Loucy (cell line): ENCODE results near the gene MMAB.
A peak's percentile ranks its signal among the peaks of the same experiment; 100 is the strongest.

Experiments used
- H2AFZ ChIP-seq: fragments of 200-600 bp; sonication (generic); 2 replicates; pipeline ENCODE4 v1.6.0; 2016; ENCODE audit warnings: antibody characterized with exemption, mild to moderate bottlenecking, low read length, moderate library complexity
- H3F3A ChIP-seq: fragments of 200-600 bp; 2 replicates; pipeline ENCODE4 v1.6.0; 2016; ENCODE audit warnings: antibody characterized with exemption, low read depth, mild to moderate bottlenecking
- H3K27me3 ChIP-seq: fragments of 200-600 bp; sonication (generic); 2 replicates; pipeline ENCODE4 v1.6.1; 2014; ENCODE audit warnings: low read length, mild to moderate bottlenecking; ENCODE audit not compliant: insufficient read depth, poor library complexity, severe bottlenecking
- H3K36me3 ChIP-seq: fragments of 200-600 bp; sonication (generic); 2 replicates; pipeline ENCODE4 v1.6.1; 2016; ENCODE audit warnings: low read length; ENCODE audit not compliant: insufficient read depth
- H3K4me1 ChIP-seq: fragments of 200-600 bp; sonication (generic); 2 replicates; pipeline ENCODE4 v1.5.1; 2014; ENCODE audit warnings: low read length, mild to moderate bottlenecking; ENCODE audit not compliant: insufficient read depth, poor library complexity, severe bottlenecking
- H3K4me2 ChIP-seq: fragments of 200-600 bp; sonication (generic); 2 replicates; pipeline ENCODE4 v1.6.0; 2014; ENCODE audit warnings: antibody characterized with exemption, low read length, low read depth, mild to moderate bottlenecking; ENCODE audit not compliant: poor library complexity, severe bottlenecking
- H3K4me3 ChIP-seq: fragments of 200-600 bp; sonication (generic); 2 replicates; pipeline ENCODE4 v1.5.1; 2014; ENCODE audit warnings: low read length, mild to moderate bottlenecking, mixed read lengths; ENCODE audit not compliant: poor library complexity, severe bottlenecking
- H3K79me2 ChIP-seq: fragments of 200-600 bp; sonication (generic); 2 replicates; pipeline ENCODE4 v1.6.1; 2014; ENCODE audit warnings: low read length; ENCODE audit not compliant: insufficient read depth
- H3K9ac ChIP-seq: fragments of 200-600 bp; sonication (generic); 2 replicates; pipeline ENCODE4 v1.6.0; 2014; ENCODE audit warnings: mild to moderate bottlenecking, low read depth, low read length, moderate library complexity; ENCODE audit not compliant: poor library complexity, severe bottlenecking
- H3K9me2 ChIP-seq: fragments of 200-600 bp; sonication (generic); replicated peaks from 2 replicates; pipeline ENCODE4 v1.6.1; 2016; ENCODE audit warnings: low read depth, low read length, mixed read lengths
- H3K9me3 ChIP-seq: fragments of 200-600 bp; sonication (generic); 2 replicates; pipeline ENCODE4 v1.6.1; 2014; ENCODE audit warnings: mild to moderate bottlenecking, antibody characterized with exemption, low read length, low read depth; ENCODE audit not compliant: insufficient read depth
- H4K20me1 ChIP-seq: fragments of 200-600 bp; sonication (generic); 2 replicates; pipeline ENCODE4 v1.6.0; 2014; ENCODE audit warnings: antibody characterized with exemption, low read length, mild to moderate bottlenecking; ENCODE audit not compliant: insufficient read depth, poor library complexity, severe bottlenecking
- EZH2phosphoT487 ChIP-seq: fragments of 200-600 bp; IDR thresholded peaks from 2 replicates; pipeline ENCODE4 v1.6.1; 2018; ENCODE audit warnings: antibody characterized with exemption, mild to moderate bottlenecking, moderate library complexity, borderline replicate concordance
- TF ChIP-seq, protein P1 (sequence below): fragments of 200-600 bp; sonication (generic); conservative IDR thresholded peaks from 2 replicates; pipeline ENCODE4 v1.5.1; 2014; ENCODE audit warnings: mild to moderate bottlenecking, antibody characterized with exemption, low read length

MMAB gene

DNA sequence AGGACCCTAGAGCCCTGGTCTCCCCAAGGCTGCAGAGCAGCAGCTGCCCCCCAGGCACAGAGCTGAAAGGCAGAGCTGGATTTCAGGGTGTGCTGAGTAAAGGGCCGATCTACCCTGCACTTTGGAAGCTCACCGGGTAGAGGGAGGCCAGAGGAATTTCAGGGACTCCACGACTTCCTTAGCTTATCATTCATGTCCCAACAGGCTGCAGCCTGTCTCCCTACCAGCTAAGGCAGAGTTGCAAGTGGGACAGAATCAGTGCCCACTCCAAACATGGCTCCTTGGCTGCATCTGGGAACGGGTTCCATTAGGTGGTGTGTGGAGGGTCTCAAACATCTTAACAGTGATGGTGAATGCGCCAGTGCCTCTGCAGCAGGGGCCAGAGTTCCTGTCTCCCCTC is 27.5 kb downstream of the MMAB start:
- H3K4me2 ChIP-seq = no peak overlapping the region
- no peaks in the 10 kb centered on the region for H4K20me1 ChIP-seq
- peaks cover 15% of the 10 kb centered on the region for H3K4me1 ChIP-seq
- H3F3A ChIP-seq = no peaks in the 10 kb centered on the region
- H3K9ac ChIP-seq = no peak overlapping the region
- TF ChIP-seq EZH2phosphoT487 = no peak
- TF ChIP-seq, protein P1, sequence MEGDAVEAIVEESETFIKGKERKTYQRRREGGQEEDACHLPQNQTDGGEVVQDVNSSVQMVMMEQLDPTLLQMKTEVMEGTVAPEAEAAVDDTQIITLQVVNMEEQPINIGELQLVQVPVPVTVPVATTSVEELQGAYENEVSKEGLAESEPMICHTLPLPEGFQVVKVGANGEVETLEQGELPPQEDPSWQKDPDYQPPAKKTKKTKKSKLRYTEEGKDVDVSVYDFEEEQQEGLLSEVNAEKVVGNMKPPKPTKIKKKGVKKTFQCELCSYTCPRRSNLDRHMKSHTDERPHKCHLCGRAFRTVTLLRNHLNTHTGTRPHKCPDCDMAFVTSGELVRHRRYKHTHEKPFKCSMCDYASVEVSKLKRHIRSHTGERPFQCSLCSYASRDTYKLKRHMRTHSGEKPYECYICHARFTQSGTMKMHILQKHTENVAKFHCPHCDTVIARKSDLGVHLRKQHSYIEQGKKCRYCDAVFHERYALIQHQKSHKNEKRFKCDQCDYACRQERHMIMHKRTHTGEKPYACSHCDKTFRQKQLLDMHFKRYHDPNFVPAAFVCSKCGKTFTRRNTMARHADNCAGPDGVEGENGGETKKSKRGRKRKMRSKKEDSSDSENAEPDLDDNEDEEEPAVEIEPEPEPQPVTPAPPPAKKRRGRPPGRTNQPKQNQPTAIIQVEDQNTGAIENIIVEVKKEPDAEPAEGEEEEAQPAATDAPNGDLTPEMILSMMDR = no peak
- no peaks in the 10 kb centered on the region for H3K9me3 ChIP-seq
- no peaks in the 10 kb centered on the region for H3K9me2 ChIP-seq
- no peak overlapping the region for H2AFZ ChIP-seq
- no peaks in the 10 kb centered on the region for H3K36me3 ChIP-seq
- H3K4me3 ChIP-seq = no peak overlapping the region
- H3K27me3 ChIP-seq = no peaks in the 10 kb centered on the region
- H3K79me2 ChIP-seq = no peaks in the 10 kb centered on the region

DNA sequence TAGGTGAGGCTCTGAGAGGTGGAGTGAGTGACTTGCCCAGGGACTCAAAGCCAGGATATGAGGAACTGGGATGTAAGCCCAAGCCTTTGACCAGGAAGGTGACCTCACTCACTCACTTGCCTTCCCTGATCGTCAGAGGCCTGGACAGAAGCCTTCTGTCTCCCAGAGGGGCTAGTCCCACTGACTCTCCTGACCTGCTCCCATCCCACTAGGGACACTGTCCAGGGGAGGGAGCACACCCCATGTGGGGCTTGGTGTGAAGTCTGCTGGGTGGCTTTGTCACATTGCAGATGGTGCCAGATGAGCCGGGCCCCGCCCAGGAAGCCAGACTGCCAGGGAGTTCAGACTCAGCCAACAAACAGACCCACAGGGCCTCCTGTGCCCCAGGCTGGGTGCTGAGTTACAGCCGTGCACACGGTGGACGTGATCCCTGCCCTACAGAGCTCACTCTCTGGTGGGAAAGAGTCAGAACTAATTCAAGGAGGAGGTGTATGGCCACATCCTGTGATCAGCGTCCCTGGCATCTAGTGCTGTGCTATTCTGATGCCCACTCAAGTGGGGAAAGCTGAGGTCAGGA is 28.3 kb downstream of the MMAB start:
- TF ChIP-seq, protein P1 = no peak
- TF ChIP-seq EZH2phosphoT487 = no peak
- Histone ChIP-seq H3K9me3 (no peaks in the 10 kb centered on the region), H3K4me2 (peak overlapping the region; percentile 5), H3K79me2 (no peaks in the 10 kb centered on the region), H3K4me1 (peaks cover 15% of the 10 kb centered on the region), H4K20me1 (no peaks in the 10 kb centered on the region), H3F3A (no peaks in the 10 kb centered on the region), H3K36me3 (no peaks in the 10 kb centered on the region), H3K27me3 (no peaks in the 10 kb centered on the region), H2AFZ (peak overlapping the region; percentile 52; the same call in 1 of the 2 replicates), H3K4me3 (no peak overlapping the region), H3K9me2 (no peaks in the 10 kb centered on the region), H3K9ac (no peak overlapping the region)

DNA sequence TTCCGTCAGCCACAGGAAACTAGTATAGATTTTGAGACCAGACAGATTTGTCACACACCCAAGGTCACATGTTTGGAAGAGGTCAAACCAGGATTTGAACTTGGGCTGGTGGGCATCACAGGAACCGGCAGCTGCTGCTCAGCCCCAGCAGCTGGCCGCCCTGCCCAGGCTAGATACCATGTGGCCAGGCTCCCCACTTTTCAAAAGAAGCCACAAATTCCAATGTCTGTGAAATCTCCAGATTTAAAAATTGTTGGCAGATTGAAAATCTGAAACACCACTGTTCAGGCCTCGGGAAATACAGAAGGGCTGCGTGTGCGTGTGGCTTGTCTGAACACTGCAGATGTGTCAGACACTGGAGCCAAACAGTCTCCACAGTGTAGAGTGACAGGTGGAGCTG is 30.4 kb downstream of the MMAB start:
- Histone ChIP-seq H2AFZ (no peak overlapping the region), H3K79me2 (no peaks in the 10 kb centered on the region), H3K27me3 (no peaks in the 10 kb centered on the region), H3K9me2 (no peaks in the 10 kb centered on the region), H3K9me3 (no peaks in the 10 kb centered on the region), H3F3A (no peaks in the 10 kb centered on the region), H3K9ac (no peak overlapping the region), H3K4me1 (peaks cover 15% of the 10 kb centered on the region), H3K4me2 (no peak overlapping the region), H3K36me3 (no peaks in the 10 kb centered on the region), H4K20me1 (no peaks in the 10 kb centered on the region), H3K4me3 (no peak overlapping the region)
- TF ChIP-seq, protein P1 = no peak
